H1 (cell line): ENCODE data around the gene CNN3.
"Not testable (repeated sequence)": the region's sequence is repeated elsewhere in the genome, so short reads cannot be mapped to it uniquely, and the experiment has no call there.

Source experiments
- BCL11A ChIP-seq, 2 experiments: IDR thresholded peaks; one replicate each; pipeline ENCODE4 v1.6.1; 2011; ENCODE audit warnings: low read depth in 2 of 2, low read length in 2 of 2, mild to moderate bottlenecking in 2 of 2
- CEBPB ChIP-seq: IDR thresholded peaks from 2 replicates; pipeline ENCODE4 v1.6.1; 2012; ENCODE audit warnings: low read depth, low read length
- CTCF ChIP-seq, 3 experiments: IDR thresholded peaks; 1 replicate in 2 of 3; 2 replicates in 1 of 3; pipeline versions ENCODE4 v1.5.1 to v1.6.1; 2011; ENCODE audit warnings: low read length in 3 of 3, mild to moderate bottlenecking in 3 of 3, inconsistent platforms in 2 of 3, low read depth in 1 of 3, moderate library complexity in 1 of 3; ENCODE audit not compliant: insufficient read depth in 1 of 3; ENCODE audit errors: control extremely low read depth in 1 of 3
- EP300 ChIP-seq, 2 experiments: IDR thresholded peaks; 1 replicate in 1 of 2; 2 replicates in 1 of 2; pipeline ENCODE4 v1.6.1; 2011 to 2012; ENCODE audit warnings: low read depth in 2 of 2, low read length in 2 of 2, mild to moderate bottlenecking in 2 of 2, borderline replicate concordance in 1 of 2, inconsistent platforms in 1 of 2, moderate library complexity in 1 of 2
- EZH2 ChIP-seq: fragments of 200-600 bp; sonication (generic); IDR thresholded peaks from 2 replicates; pipeline ENCODE4 v1.7.1; 2012; ENCODE audit warnings: low read depth, mild to moderate bottlenecking, moderate library complexity, low read length, inconsistent platforms; ENCODE audit not compliant: severe bottlenecking
- JUND ChIP-seq: IDR thresholded peaks from 2 replicates; pipeline ENCODE4 v1.6.1; 2011; ENCODE audit warnings: mild to moderate bottlenecking, improper control_type of control experiment, low read length
- NANOG ChIP-seq: IDR thresholded peaks from 2 replicates; pipeline ENCODE4 v1.6.1; 2011; ENCODE audit warnings: low read length, low read depth, mild to moderate bottlenecking, inconsistent platforms; ENCODE audit not compliant: insufficient read depth, poor library complexity, severe bottlenecking
- POLR2AphosphoS5 ChIP-seq: IDR thresholded peaks from 2 replicates; pipeline ENCODE4 v1.6.1; 2011; ENCODE audit warnings: low read depth, low read length
- SRF ChIP-seq: IDR thresholded peaks from 2 replicates; pipeline ENCODE4 v1.6.1; 2011; ENCODE audit warnings: mild to moderate bottlenecking, low read depth, low read length, moderate library complexity
- TBP ChIP-seq: IDR thresholded peaks from 2 replicates; pipeline ENCODE4 v1.6.1; 2011; ENCODE audit warnings: low read depth, low read length, improper control_type of control experiment

- not testable (repeated sequence) for TF ChIP-seq CTCF (IDR thresholded peaks at IDR 0.05; ENCODE audit: control extremely low read depth in 1 of 3, insufficient read depth in 1 of 3, low read depth in 1 of 3, low read length in 3 of 3); SRF; POLR2AphosphoS5; TBP; EP300 (IDR thresholded peaks at IDR 0.05; ENCODE audit: borderline replicate concordance in 1 of 2, low read depth in 2 of 2, low read length in 2 of 2); EZH2; BCL11A (IDR thresholded peaks at IDR 0.05; ENCODE audit: low read depth in 2 of 2, low read length in 2 of 2); NANOG; JUND; CEBPB
Observed at GRCh38 chr1:94941480-94941879, 14.6 kb upstream of the CNN3 start.
